Chondrocyte (in vitro differentiated cells): ENCODE measurements around the gene CTDP1. TPM values are rescaled to one million over a fixed set of nuclear protein-coding genes. Genes with fewer than 3 reads are reported as not detected.

ENCODE experiments used
- DNase-seq: peaks from one replicate; pipeline ENCODE4 v3.0.0; 2021; ENCODE audit warnings: mixed read lengths, low spot score
- H3K27ac Mint-ChIP-seq: one replicate; pipeline ENCODE4 v1.8.0; 2021; ENCODE audit warnings: mild to moderate bottlenecking, moderate library complexity, mixed read lengths; ENCODE audit not compliant: unreplicated experiment
- H3K27me3 Mint-ChIP-seq: 2 replicates; pipeline ENCODE4 v1.8.0; 2021; ENCODE audit warnings: low read depth, mixed read lengths
- H3K36me3 Mint-ChIP-seq: 2 replicates; pipeline ENCODE4 v1.8.0; 2021; ENCODE audit warnings: low read depth, mixed read lengths
- H3K4me1 Mint-ChIP-seq: 2 replicates; pipeline ENCODE4 v1.8.0; 2021; ENCODE audit warnings: low read depth, mild to moderate bottlenecking, mixed read lengths
- H3K4me3 Mint-ChIP-seq: one replicate; pipeline ENCODE4 v1.8.0; 2021; ENCODE audit warnings: mild to moderate bottlenecking, moderate library complexity, mixed read lengths; ENCODE audit not compliant: unreplicated experiment
- H3K9me3 Mint-ChIP-seq: 2 replicates; pipeline ENCODE4 v1.8.0; 2021; ENCODE audit warnings: low read depth, mixed read lengths
- CTCF ChIP-seq: fragments of 200-600 bp; sonication (generic); IDR thresholded peaks from 2 replicates; pipeline ENCODE4 v1.5.0; 2021; ENCODE audit warnings: antibody characterized with exemption, mild to moderate bottlenecking, moderate library complexity
- total RNA-seq: library from RNA; stranded (reverse); gene quantifications from 3 replicates; pipeline ENCODE4 v1.2.1, GENCODE V29; 2021

CTDP1 gene
- total RNA-seq, 1 donor from 2014 or later = 21.0 TPM

DNA sequence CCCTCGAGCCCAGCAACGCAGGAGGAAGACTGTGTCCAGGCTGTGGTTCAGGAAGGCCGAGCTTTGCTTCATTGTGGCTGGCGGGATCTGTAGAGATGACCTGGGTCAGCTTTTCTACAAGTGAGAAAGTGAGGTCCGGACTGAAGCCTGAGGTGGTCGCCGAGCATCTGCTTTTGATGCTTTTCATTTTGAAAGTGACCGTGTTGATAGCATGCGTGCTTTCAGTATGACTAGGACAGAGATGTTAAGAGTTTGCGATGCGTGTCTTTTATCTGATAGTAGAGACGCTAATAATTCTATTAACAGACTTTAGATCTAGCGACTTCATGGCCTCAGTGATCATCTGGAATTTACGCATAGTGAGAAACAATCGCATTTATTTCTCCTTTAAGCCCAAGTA, 28.1 kb downstream of the CTDP1 start:
- Mint-ChIP-seq H3K4me1 (no peaks in the 10 kb centered on the region), H3K27ac (no peak overlapping the region), H3K27me3 (no peaks in the 10 kb centered on the region), H3K4me3 (no peak overlapping the region), H3K9me3 (no peaks in the 10 kb centered on the region), H3K36me3 (peaks cover 37% of the 10 kb centered on the region)
- TF ChIP-seq CTCF = no peak
- DNase-seq = no peak

GRCh38 chr18:79708412-79708811, 28.8 kb downstream of the CTDP1 start:
- Mint-ChIP-seq H3K4me3 (no peak overlapping the region), H3K9me3 (no peaks in the 10 kb centered on the region), H3K4me1 (no peaks in the 10 kb centered on the region), H3K36me3 (peaks cover 37% of the 10 kb centered on the region), H3K27ac (no peak overlapping the region), H3K27me3 (no peaks in the 10 kb centered on the region)
- DNase-seq = no peak
- no peak for TF ChIP-seq CTCF

DNA sequence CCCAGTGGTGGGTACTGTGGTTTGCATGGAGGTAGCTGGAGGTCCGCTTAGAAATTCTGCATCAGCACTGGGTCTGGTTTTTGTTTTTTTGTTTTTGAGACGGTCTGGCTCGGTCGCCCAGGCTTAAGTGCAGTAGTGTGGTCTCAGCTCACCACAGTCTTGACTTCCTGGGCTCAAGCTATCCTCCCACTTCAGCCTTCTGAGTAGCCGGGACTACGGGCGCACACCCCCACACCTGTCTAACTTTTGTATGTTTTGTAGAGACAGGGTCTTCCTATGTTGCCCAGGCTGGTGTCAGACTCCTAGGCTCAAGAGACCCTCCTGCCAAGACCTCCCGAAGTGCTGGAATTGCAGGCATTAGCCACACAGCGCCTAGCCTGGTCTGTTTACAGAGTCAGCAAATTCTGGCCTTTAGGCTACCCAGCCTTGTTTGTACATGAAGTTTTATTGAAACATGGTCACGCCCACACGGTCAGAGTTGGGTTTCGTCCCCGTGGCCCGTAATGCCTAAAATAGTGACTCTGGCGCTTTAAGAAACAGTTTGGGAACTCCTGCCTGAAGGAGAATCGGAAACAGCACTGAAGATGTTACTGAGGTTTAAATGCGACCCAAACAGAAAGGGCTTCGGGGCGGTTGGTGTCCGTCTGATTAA, 32.7 kb downstream of the CTDP1 start:
- Mint-ChIP-seq H3K36me3 (peaks cover 29% of the 10 kb centered on the region), H3K4me1 (no peaks in the 10 kb centered on the region), H3K27me3 (no peaks in the 10 kb centered on the region), H3K27ac (no peak overlapping the region), H3K4me3 (no peak overlapping the region), H3K9me3 (no peaks in the 10 kb centered on the region)
- no peak for DNase-seq
- TF ChIP-seq CTCF = no peak

- Mint-ChIP-seq H3K4me1 (no peaks in the 10 kb centered on the region), H3K27me3 (no peaks in the 10 kb centered on the region), H3K36me3 (peaks cover 23% of the 10 kb centered on the region), H3K27ac (no peak overlapping the region), H3K9me3 (no peaks in the 10 kb centered on the region), H3K4me3 (no peak overlapping the region)
- TF ChIP-seq CTCF = no peak
- DNase-seq = no peak
Observed at GRCh38 chr18:79713341-79713740, 33.7 kb downstream of the CTDP1 start.

DNA sequence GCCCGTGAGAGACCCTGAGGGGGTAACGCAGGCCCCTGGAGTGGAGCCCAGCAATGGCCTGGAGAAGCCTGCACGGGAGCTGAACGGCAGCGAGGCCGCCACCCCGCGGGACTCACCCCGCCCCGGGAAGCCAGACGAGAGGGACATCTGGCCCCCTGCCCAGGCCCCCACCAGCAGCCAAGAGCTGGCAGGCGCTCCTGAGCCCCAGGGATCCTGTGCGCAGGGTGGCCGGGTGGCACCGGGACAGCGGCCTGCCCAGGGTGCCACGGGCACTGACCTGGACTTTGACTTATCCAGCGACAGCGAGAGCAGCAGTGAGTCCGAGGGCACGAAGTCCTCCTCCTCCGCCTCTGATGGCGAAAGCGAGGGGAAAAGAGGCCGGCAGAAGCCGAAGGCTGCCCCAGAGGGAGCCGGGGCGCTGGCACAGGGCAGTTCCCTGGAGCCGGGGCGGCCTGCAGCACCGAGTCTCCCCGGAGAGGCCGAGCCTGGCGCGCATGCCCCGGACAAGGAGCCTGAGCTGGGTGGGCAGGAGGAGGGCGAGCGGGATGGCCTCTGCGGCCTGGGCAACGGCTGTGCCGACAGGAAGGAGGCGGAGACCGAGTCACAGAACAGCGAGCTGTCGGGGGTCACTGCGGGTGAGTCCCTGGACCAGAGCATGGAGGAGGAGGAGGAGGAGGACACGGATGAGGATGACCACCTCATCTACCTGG, 35.1 kb downstream of the CTDP1 start:
- no peak for DNase-seq
- Mint-ChIP-seq H3K9me3 (no peaks in the 10 kb centered on the region), H3K4me1 (no peaks in the 10 kb centered on the region), H3K4me3 (no peak overlapping the region), H3K27ac (no peak overlapping the region), H3K36me3 (peaks cover 25% of the 10 kb centered on the region), H3K27me3 (no peaks in the 10 kb centered on the region)
- no peak for TF ChIP-seq CTCF
